Colonic mucosa (tissue), 4 donors: ENCODE data around the gene FAM120AOS. TPM values are rescaled to one million over a fixed set of nuclear protein-coding genes. Genes with fewer than 3 reads are reported as not detected.

Source experiments
- DNase-seq: peaks from one replicate; pipeline ENCODE4 v3.0.0-alpha.2; 2020
- H3K27ac ChIP-seq: fragments of 200-600 bp; one replicate; pipeline ENCODE4 v1.8.0; 2021
- H3K27me3 ChIP-seq: fragments of 200-600 bp; one replicate; pipeline ENCODE4 v1.8.0; 2021
- H3K36me3 ChIP-seq: fragments of 200-600 bp; one replicate; pipeline ENCODE4 v1.8.0; 2021
- H3K4me1 ChIP-seq: fragments of 200-600 bp; one replicate; pipeline ENCODE4 v1.8.0; 2021; ENCODE audit warnings: mild to moderate bottlenecking
- H3K4me3 ChIP-seq: fragments of 200-600 bp; one replicate; pipeline ENCODE4 v1.8.0; 2021
- H3K9ac ChIP-seq, 2 donors: one replicate each; pipeline ENCODE4 v1.7.0; 2013; ENCODE audit warnings: control low read depth in 2 of 2, low read depth in 2 of 2, low read length in 2 of 2
- H3K9me3 ChIP-seq: fragments of 200-600 bp; one replicate; pipeline ENCODE4 v1.8.0; 2021
- intact Hi-C: fragments of 100-400 bp; cut with DNase I; formaldehyde crosslinking; loops from one replicate; pipeline ENCODE4 v1.14.1; 2022
- total RNA-seq, 2 donors: library from RNA; stranded (reverse); fragmentation: NEBNext Ultra II Directional in 1 of 2; extraction: Animal tissue kit (Norgen Biotek cat#: 25700) in 1 of 2; gene quantifications; one replicate each; pipeline ENCODE4 v1.2.1, GENCODE V29; 2021
- TF ChIP-seq, protein P1 (sequence below): fragments of 200-600 bp; IDR thresholded peaks from one replicate; pipeline ENCODE4 v1.8.0; 2022; ENCODE audit warnings: antibody characterized with exemption, mild to moderate bottlenecking
- donor health status: healthy.
- donor health status: DM: no; HTN: no; CAD: no.
- donor health status: DM: no; HTN: no; CAD: no.

Gene FAM120AOS
- total RNA-seq, 2 donors from 2014 or later = 56.5 to 67.1 TPM

- Histone ChIP-seq H3K36me3 (no peaks in the 10 kb centered on the region), H3K4me1 (no peaks in the 10 kb centered on the region), H3K9me3 (no peaks in the 10 kb centered on the region), H3K4me3 (no peak overlapping the region), H3K27ac (no peak overlapping the region), H3K9ac (no peak overlapping the region), H3K27me3 (no peaks in the 10 kb centered on the region)
- no peak for DNase-seq
- intact Hi-C loops = no loop called here
- TF ChIP-seq, protein P1, sequence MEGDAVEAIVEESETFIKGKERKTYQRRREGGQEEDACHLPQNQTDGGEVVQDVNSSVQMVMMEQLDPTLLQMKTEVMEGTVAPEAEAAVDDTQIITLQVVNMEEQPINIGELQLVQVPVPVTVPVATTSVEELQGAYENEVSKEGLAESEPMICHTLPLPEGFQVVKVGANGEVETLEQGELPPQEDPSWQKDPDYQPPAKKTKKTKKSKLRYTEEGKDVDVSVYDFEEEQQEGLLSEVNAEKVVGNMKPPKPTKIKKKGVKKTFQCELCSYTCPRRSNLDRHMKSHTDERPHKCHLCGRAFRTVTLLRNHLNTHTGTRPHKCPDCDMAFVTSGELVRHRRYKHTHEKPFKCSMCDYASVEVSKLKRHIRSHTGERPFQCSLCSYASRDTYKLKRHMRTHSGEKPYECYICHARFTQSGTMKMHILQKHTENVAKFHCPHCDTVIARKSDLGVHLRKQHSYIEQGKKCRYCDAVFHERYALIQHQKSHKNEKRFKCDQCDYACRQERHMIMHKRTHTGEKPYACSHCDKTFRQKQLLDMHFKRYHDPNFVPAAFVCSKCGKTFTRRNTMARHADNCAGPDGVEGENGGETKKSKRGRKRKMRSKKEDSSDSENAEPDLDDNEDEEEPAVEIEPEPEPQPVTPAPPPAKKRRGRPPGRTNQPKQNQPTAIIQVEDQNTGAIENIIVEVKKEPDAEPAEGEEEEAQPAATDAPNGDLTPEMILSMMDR = no peak
Observed at GRCh38 chr9:93413530-93413929, 39.9 kb downstream of the FAM120AOS start.

DNA sequence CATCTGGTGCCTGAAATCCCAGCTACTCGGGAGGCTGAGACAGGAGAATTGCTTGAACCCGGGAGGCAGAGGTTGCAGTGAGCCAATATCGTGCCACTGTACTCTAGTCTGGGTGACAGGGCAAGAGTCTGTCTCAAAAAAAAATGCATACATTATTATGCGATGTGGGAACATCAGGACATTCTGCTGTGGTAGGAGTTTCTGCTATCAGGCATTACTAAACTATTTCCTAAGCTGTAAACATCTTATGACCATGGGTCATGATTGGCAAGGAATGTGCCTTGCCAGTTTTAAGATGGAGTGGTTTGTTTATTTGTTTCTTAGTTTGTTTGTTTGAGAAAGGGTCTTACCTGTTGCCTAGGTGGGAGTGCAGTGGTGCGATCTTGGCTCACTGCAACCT is 47.0 kb downstream of the FAM120AOS start:
- intact Hi-C loops = no loop called here
- no peak for DNase-seq

GRCh38 chr9:93398471-93398870 is 54.9 kb downstream of the FAM120AOS start:
- H3K36me3 ChIP-seq = no peaks in the 10 kb centered on the region
- intact Hi-C loops = no loop called here
- no peaks in the 10 kb centered on the region for H3K9me3 ChIP-seq
- H3K27ac ChIP-seq = no peak overlapping the region
- H3K4me1 ChIP-seq = no peaks in the 10 kb centered on the region
- no peaks in the 10 kb centered on the region for H3K27me3 ChIP-seq
- TF ChIP-seq, protein P1 = no peak
- H3K4me3 ChIP-seq = no peak overlapping the region
- no peak overlapping the region for H3K9ac ChIP-seq
- DNase-seq = no peak

More for the DNA sequence above, 47.0 kb downstream of the FAM120AOS start:
- no peak overlapping the region for H3K9ac ChIP-seq
- TF ChIP-seq, protein P1 = no peak
- no peak overlapping the region for H3K27ac ChIP-seq
- H3K27me3 ChIP-seq = no peaks in the 10 kb centered on the region
- H3K4me3 ChIP-seq = no peak overlapping the region
- H3K36me3 ChIP-seq = no peaks in the 10 kb centered on the region
- no peaks in the 10 kb centered on the region for H3K4me1 ChIP-seq
- H3K9me3 ChIP-seq = no peaks in the 10 kb centered on the region

- Histone ChIP-seq H3K9me3 (no peaks in the 10 kb centered on the region), H3K27ac (no peak overlapping the region), H3K4me1 (no peaks in the 10 kb centered on the region), H3K4me3 (no peak overlapping the region), H3K27me3 (no peaks in the 10 kb centered on the region), H3K9ac (no peak overlapping the region), H3K36me3 (no peaks in the 10 kb centered on the region)
- DNase-seq = no peak
- TF ChIP-seq, protein P1 = no peak
- intact Hi-C loops = no loop called here
Observed at GRCh38 chr9:93397661-93398373, 55.6 kb downstream of the FAM120AOS start.

Other genes starting within 250 kb of the FAM120AOS start
- 100 to 1,000 TPM; 246 to 264 TPM for gene FAM120A, start 1.9 kb downstream of the FAM120AOS start, total RNA-seq
- gene PHF2, start 123.0 kb upstream of the FAM120AOS start, total RNA-seq = 10 to 100 TPM; 22.7 to 23.4 TPM